Measurements from ENCODE around the gene TSSK6.

GRCh38 chr19:19505669-19506326 lies 9.6 kb downstream of the TSSK6 start:
- TF ChIP-seq BHLHE40 (IDR thresholded peaks at IDR 0.05; ENCODE audit: borderline replicate concordance) (no peak), SP1 (IDR thresholded peaks at IDR 0.05) (no peak), SUZ12 (IDR thresholded peaks at IDR 0.05) (no peak), FOXK2 (IDR thresholded peaks at IDR 0.05) (no peak), LEF1 (IDR thresholded peaks at IDR 0.05; ENCODE audit: borderline replicate concordance) (no peak)

All from HEK293T (cell line).